Iris pigment epithelial cell (primary cell): ENCODE data around the gene PRUNE2.

Experiments used
- DNase-seq: peaks from one replicate; pipeline ENCODE4 v3.0.0-alpha.2; 2011; ENCODE audit warnings: low read depth

Gene PRUNE2

GRCh38 chr9:76662476-76663281 lies 243.2 kb downstream of the PRUNE2 start:
- DNase-seq, result no peak

GRCh38 chr9:76658510-76659231 lies 247.2 kb downstream of the PRUNE2 start:
- DNase-seq, result peak; percentile 83

- peak; percentile 34 for DNase-seq
These were observed 248.6 kb downstream of the PRUNE2 start for GRCh38 chr9:76657265-76657664.

GRCh38 chr9:76655971-76656370 lies 249.9 kb downstream of the PRUNE2 start:
- peak; percentile 46 for DNase-seq

- peak; percentile 80 for DNase-seq
These were observed 250.8 kb downstream of the PRUNE2 start for GRCh38 chr9:76655121-76655541.

- peak; percentile 98 for DNase-seq
These were observed 251.3 kb downstream of the PRUNE2 start for GRCh38 chr9:76654575-76654974.

GRCh38 chr9:76654051-76654461 lies 251.9 kb downstream of the PRUNE2 start:
- peak; percentile 50 for DNase-seq

- DNase-seq, result peak; percentile 84
These were observed 253.0 kb downstream of the PRUNE2 start for GRCh38 chr9:76652894-76653293.

- DNase-seq, result peak; percentile 49
These were observed 254.7 kb downstream of the PRUNE2 start for GRCh38 chr9:76651119-76651705.

GRCh38 chr9:76650692-76651091 lies 255.2 kb downstream of the PRUNE2 start:
- DNase-seq, result no peak

GRCh38 chr9:76649894-76650293 lies 256.0 kb downstream of the PRUNE2 start:
- DNase-seq, result no peak

GRCh38 chr9:76646249-76646648 lies 259.7 kb downstream of the PRUNE2 start:
- DNase-seq, result no peak

GRCh38 chr9:76644647-76645250 lies 261.2 kb downstream of the PRUNE2 start:
- no peak for DNase-seq

GRCh38 chr9:76644171-76644570 lies 261.7 kb downstream of the PRUNE2 start:
- DNase-seq, result no peak

GRCh38 chr9:76643399-76644117 lies 262.4 kb downstream of the PRUNE2 start:
- DNase-seq, result no peak

GRCh38 chr9:76642701-76643209 lies 263.2 kb downstream of the PRUNE2 start:
- DNase-seq, result no peak

- no peak for DNase-seq
These were observed 263.8 kb downstream of the PRUNE2 start for GRCh38 chr9:76642074-76642473.

GRCh38 chr9:76638001-76638400 lies 267.9 kb downstream of the PRUNE2 start:
- DNase-seq, result peak; percentile 26

GRCh38 chr9:76637416-76637815 lies 268.5 kb downstream of the PRUNE2 start:
- peak; percentile 28 for DNase-seq

- peak; percentile 91 for DNase-seq
These were observed 271.4 kb downstream of the PRUNE2 start for GRCh38 chr9:76634356-76635054.

GRCh38 chr9:76630916-76631315 lies 275.0 kb downstream of the PRUNE2 start:
- DNase-seq, result no peak
